Natural killer cell (primary cell): ENCODE measurements around the gene DUSP22. TPM values are rescaled to one million over a fixed set of nuclear protein-coding genes. Genes with fewer than 3 reads are reported as not detected.

Experiments used
- ATAC-seq, 3 donors: fragments of 150-1000 bp in 2 of 3; fragments of 200-7000 bp in 1 of 3; cut with Tn5 transposase; 1 replicate in 1 of 3; 2 replicates in 2 of 3; pipeline ENCODE4 v1.10.0; 2021; ENCODE audit warnings: mild to moderate bottlenecking in 2 of 3, moderate library complexity in 2 of 3
- DNase-seq, 2 donors: peaks; one replicate each; pipeline versions ENCODE4 v3.0.0 to v3.0.0-alpha.2; 2013 to 2021; ENCODE audit warnings: mixed read lengths in 1 of 2
- H3K27ac ChIP-seq: one replicate; pipeline ENCODE4 v1.5.1; 2013; ENCODE audit warnings: mild to moderate bottlenecking, low read length
- H3K27me3 ChIP-seq: one replicate; pipeline ENCODE4 v1.6.1; 2013; ENCODE audit warnings: low read length; ENCODE audit not compliant: control insufficient read depth, insufficient read depth
- H3K36me3 ChIP-seq: one replicate; pipeline ENCODE4 v1.6.1; 2013; ENCODE audit warnings: low read length; ENCODE audit not compliant: control insufficient read depth, insufficient read depth
- H3K4me1 ChIP-seq: one replicate; pipeline ENCODE4 v1.6.1; 2013; ENCODE audit warnings: low read length; ENCODE audit not compliant: control insufficient read depth, insufficient read depth
- H3K4me3 ChIP-seq: one replicate; pipeline ENCODE4 v1.5.1; 2013; ENCODE audit warnings: low read length
- H3K9me3 ChIP-seq: one replicate; pipeline ENCODE4 v1.6.1; 2013; ENCODE audit warnings: low read length; ENCODE audit not compliant: control insufficient read depth, insufficient read depth
- H3K27ac Mint-ChIP-seq, 2 donors: one replicate each; pipeline ENCODE4 v1.8.0; 2022; ENCODE audit warnings: mild to moderate bottlenecking in 2 of 2, mixed read lengths in 2 of 2, moderate library complexity in 1 of 2
- H3K27me3 Mint-ChIP-seq, 2 donors: one replicate each; pipeline ENCODE4 v1.8.0; 2022; ENCODE audit warnings: low read depth in 2 of 2, mixed read lengths in 2 of 2
- H3K36me3 Mint-ChIP-seq: one replicate; pipeline ENCODE4 v1.8.0; 2022; ENCODE audit warnings: mixed read lengths
- H3K4me1 Mint-ChIP-seq, 2 donors: one replicate each; pipeline ENCODE4 v1.8.0; 2022; ENCODE audit warnings: mixed read lengths in 2 of 2
- H3K4me3 Mint-ChIP-seq: one replicate; pipeline ENCODE4 v1.8.0; 2022; ENCODE audit warnings: mild to moderate bottlenecking, moderate library complexity, mixed read lengths
- H3K9me3 Mint-ChIP-seq, 2 donors: one replicate each; pipeline ENCODE4 v1.8.0; 2022; ENCODE audit warnings: mixed read lengths in 2 of 2
- CTCF ChIP-seq: fragments of 200-600 bp; IDR thresholded peaks from one replicate; pipeline ENCODE4 v1.8.0; 2022; ENCODE audit warnings: antibody characterized with exemption
- WGBS: methylation state at CpG from one replicate; pipeline ENCODE4 v1.1.7; 2013; ENCODE audit warnings: missing lambda C conversion rate; ENCODE audit not compliant: insufficient coverage; 5-methylcytosine and 5-hydroxymethylcytosine counted together
- intact Hi-C: fragments of 100-400 bp; cut with micrococcal nuclease; formaldehyde crosslinking; loops from one replicate; pipeline ENCODE4 v1.14.2; 2022
- total RNA-seq, 4 donors: library from RNA; stranded (reverse); fragments of 120-200 nt in 1 of 4; gene quantifications; one replicate each; pipeline versions ENCODE4 v1.2.3 to v1.2.4, GENCODE V29; 2013 to 2022

The DUSP22 gene
- total RNA-seq, 3 donors from 2014 or later (not counting 1 experiment from before 2014, with no cell fraction given) = 50.4 to 61.5 (median 56.6) TPM

GRCh38 chr6:259901-260508 lies 32.3 kb upstream of the DUSP22 start:
- peak overlapping the region; percentile 63 for H3K4me3 Mint-ChIP-seq
- Histone ChIP-seq H3K27ac (peak overlapping the region; percentile 78), H3K9me3 (peaks cover 5% of the 10 kb centered on the region), H3K36me3 (no peaks in the 10 kb centered on the region), H3K4me3 (peak overlapping the region; percentile 21), H3K27me3 (no peaks in the 10 kb centered on the region), H3K4me1 (peaks cover 6% of the 10 kb centered on the region)
- no peaks in the 10 kb centered on the region for H3K36me3 Mint-ChIP-seq
- intact Hi-C loops = no loop called here
- WGBS = 5% methylated on average over 3 of the region's 5 CpGs
- no peaks in the 10 kb centered on the region for H3K27me3 Mint-ChIP-seq
- H3K9me3 Mint-ChIP-seq = no peaks in the 10 kb centered on the region
- ATAC-seq = peak; percentile 62 to 85 (median 75)
- H3K4me1 Mint-ChIP-seq = peaks cover 15 to 16% of the 10 kb centered on the region in 2 donors
- H3K27ac Mint-ChIP-seq = peak overlapping the region; percentile 75 to 79
- TF ChIP-seq CTCF = no peak
- DNase-seq = peak in 1 of 2 donors; percentile 36

GRCh38 chr6:264626-265025 lies 27.7 kb upstream of the DUSP22 start:
- H3K4me3 Mint-ChIP-seq = no peak overlapping the region
- no peak for TF ChIP-seq CTCF
- H3K36me3 ChIP-seq = no peaks in the 10 kb centered on the region
- DNase-seq (no peak), ATAC-seq (no peak)
- peaks cover under 1% of the 10 kb centered on the region for H3K4me1 ChIP-seq
- peaks cover 8% of the 10 kb centered on the region in 2 donors for H3K4me1 Mint-ChIP-seq
- H3K9me3 ChIP-seq = no peaks in the 10 kb centered on the region
- intact Hi-C loops = no loop called here
- WGBS = no CpG with 5 or more reads among the region's 2 CpGs
- no peaks in the 10 kb centered on the region for H3K27me3 Mint-ChIP-seq
- no peak overlapping the region for H3K4me3 ChIP-seq
- no peak overlapping the region for H3K27ac Mint-ChIP-seq
- H3K27me3 ChIP-seq = no peaks in the 10 kb centered on the region
- no peaks in the 10 kb centered on the region for H3K9me3 Mint-ChIP-seq
- H3K27ac ChIP-seq = no peak overlapping the region
- H3K36me3 Mint-ChIP-seq = no peaks in the 10 kb centered on the region

GRCh38 chr6:268394-268935 lies 23.8 kb upstream of the DUSP22 start:
- no peak overlapping the region for H3K4me3 ChIP-seq
- intact Hi-C loops = no loop called here
- DNase-seq (no peak), ATAC-seq (no peak)
- 100% methylated on average over 3 of the region's 5 CpGs for WGBS
- Mint-ChIP-seq H3K27ac (no peak overlapping the region), H3K27me3 (peaks cover 0 to 3% of the 10 kb centered on the region in 2 donors), H3K4me1 (peaks cover 0 to 5% of the 10 kb centered on the region in 2 donors), H3K36me3 (no peaks in the 10 kb centered on the region), H3K9me3 (peaks cover 0 to 3% of the 10 kb centered on the region in 2 donors), H3K4me3 (no peak overlapping the region)
- H3K4me1 ChIP-seq = peaks cover 4% of the 10 kb centered on the region
- no peaks in the 10 kb centered on the region for H3K36me3 ChIP-seq
- no peak for TF ChIP-seq CTCF
- H3K9me3 ChIP-seq = peaks cover under 1% of the 10 kb centered on the region
- no peak overlapping the region for H3K27ac ChIP-seq
- no peaks in the 10 kb centered on the region for H3K27me3 ChIP-seq
